Measurements from ENCODE around the gene YAF2.

Gene YAF2

DNA sequence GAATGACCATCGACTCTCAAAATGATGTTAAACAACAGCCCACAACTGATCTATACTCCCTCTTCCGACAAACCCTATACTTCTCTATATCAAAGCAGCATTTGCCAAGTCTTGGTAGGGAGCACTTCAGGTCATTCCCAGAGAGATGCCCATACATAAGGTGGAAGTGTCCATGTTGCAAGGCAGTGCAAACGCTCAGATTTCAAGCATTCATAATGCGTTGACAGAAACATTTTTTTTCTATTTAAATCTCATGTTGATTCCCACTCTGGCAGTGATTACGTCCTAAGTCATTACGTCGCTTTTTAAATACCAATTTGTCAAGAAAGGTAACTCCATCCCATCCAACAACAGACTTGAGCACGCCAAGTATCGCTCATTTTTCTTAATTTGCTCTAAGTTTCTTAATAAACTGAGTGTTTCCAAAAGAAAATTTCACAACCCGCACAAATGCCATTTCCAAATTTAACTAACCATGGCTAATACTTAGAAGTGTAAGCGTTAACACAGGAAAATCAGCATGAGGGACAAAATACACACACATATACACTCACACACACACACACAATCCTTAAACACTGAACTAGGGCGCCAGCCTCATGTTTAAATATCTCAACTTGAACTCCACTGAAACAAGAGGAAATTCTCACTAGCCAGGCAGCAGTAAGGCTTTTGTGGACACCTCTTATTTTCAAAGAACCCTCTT, 94.4 kb downstream of the YAF2 start:
- no peak for DNase-seq (ENCODE audit: low spot score)

GRCh38 chr12:42141981-42142606, 96.0 kb downstream of the YAF2 start:
- DNase-seq (ENCODE audit: low spot score), result no peak

DNA sequence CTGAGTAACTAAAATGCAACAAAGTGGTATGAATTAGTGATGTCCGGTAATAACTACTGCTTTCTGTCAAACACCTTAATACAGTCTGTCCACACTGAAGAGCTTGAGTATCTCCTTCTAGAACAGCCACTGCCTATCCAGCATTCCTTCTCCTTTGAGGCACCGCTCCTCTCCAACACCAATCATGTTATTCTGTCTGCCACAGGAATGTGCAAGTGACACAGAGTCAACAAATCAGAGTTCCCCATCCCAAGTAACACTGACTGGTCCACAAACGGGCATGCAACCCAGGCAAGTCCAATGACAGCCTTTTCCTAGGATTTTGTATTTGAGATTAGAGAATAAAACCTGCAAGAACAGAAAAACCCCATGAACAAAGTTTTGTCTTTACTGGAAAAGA, 97.1 kb downstream of the YAF2 start:
- DNase-seq (ENCODE audit: low spot score), result no peak

GRCh38 chr12:42135259-42135814, 102.7 kb downstream of the YAF2 start:
- no peak for DNase-seq (ENCODE audit: low spot score)

- DNase-seq (ENCODE audit: low spot score), result no peak
Observed at GRCh38 chr12:42130672-42131402, 107.2 kb downstream of the YAF2 start.

DNA sequence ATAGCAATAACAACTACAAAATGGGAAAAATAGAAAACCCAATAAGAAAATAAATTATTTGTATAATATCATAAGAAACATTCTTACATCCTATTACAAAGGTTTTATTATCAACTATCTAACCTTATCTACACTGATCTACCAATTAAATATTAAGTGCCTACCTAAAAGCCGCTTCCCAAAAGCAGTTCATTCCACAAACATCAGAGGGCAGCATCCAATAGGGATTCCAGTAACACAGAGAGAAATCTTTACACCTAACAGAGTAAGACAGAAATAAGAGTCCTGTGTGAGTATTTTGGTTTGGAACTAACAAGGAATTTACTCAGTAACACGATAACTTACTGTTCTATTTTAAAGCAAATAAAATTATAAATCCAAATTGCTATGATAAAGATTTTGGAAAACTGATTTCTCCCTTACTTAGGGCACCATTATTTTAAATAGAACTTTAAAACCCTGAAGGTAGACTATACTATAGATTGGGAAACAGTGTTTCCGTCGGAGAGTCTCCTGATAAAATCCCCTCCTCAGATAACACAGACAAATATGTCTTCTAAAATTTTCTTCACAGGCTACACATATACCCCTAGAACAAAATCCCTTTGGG, 108.3 kb downstream of the YAF2 start:
- DNase-seq (ENCODE audit: low spot score), result no peak

DNA sequence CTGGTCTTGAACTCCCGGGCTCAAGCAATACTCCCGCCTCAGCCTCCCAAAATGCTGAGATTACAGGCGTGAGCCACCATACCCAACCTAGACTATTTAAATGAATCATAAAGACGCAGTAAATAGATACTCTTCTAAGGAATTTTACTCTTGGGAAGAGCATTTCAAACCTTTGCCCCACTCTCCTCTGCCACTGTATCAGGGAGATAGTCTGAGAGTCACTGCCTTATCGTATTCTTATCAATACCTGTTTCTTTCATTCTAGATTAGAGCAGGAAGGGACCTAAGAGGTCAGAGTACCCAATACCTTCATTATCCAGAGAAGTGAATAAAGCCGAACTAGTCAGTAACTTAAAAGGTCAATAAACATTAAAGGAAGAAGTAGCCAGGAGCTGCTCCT, 109.2 kb downstream of the YAF2 start:
- DNase-seq (ENCODE audit: low spot score), result no peak

DNA sequence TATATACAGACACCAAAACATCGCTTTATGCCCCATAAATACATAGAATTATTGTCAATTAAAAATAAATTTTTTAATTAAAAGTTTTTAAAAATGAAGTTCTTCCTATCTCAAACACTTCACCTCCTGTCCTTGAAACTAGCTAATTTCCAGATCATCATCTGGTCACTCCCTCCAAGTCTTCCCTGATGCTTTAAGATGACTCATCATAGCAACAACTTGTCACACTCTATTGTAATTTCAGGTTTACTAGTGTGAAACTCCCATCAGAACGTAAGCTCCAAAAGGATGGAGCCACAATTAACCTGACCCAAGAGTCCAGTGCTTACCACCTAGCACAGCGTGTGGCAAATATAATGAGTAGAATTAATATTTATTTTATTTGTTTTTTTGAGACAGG, 109.7 kb downstream of the YAF2 start:
- DNase-seq (ENCODE audit: low spot score), result no peak

- no peak for DNase-seq (ENCODE audit: low spot score)
Observed at GRCh38 chr12:42126963-42127362, 111.1 kb downstream of the YAF2 start.

DNA sequence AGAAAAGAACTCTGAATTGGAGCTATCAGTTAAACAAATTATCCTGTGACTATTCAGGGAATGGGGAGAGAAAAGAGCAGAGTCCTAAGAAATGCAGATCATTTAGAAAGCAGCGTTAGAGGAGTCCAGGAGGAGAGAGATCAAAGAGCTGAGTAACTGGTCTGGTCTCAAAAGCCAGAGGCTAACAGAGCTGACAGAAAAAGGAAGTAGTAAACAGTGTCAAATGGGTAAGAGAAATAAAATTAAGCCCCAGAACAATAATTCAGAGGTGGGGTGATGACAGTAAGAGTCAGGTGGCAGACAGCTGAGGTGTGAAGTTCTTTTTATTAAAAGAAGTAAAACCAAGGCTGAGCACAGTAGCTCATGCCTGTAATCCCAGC, 112.7 kb downstream of the YAF2 start:
- DNase-seq (ENCODE audit: low spot score), result no peak

GRCh38 chr12:42124764-42125387, 113.2 kb downstream of the YAF2 start:
- no peak for DNase-seq (ENCODE audit: low spot score)

- no peak for DNase-seq (ENCODE audit: low spot score)
Observed at GRCh38 chr12:42119085-42119633, 118.9 kb downstream of the YAF2 start.

GRCh38 chr12:42118136-42118879, 119.7 kb downstream of the YAF2 start:
- no peak for DNase-seq (ENCODE audit: low spot score)

GRCh38 chr12:42109031-42109430, 129.0 kb downstream of the YAF2 start:
- no peak for DNase-seq (ENCODE audit: low spot score)
